ENCODE results near the gene CTNNA1. TPM values are rescaled to one million over a fixed set of nuclear protein-coding genes. Genes with fewer than 3 reads are reported as not detected.
"Not testable (repeated sequence)": the region's sequence is repeated elsewhere in the genome, so short reads cannot be mapped to it uniquely, and the experiment has no call there.

The CTNNA1 gene
- total RNA-seq, 2 experiments from 2014 or later = 58.1 to 69.7 TPM

DNA sequence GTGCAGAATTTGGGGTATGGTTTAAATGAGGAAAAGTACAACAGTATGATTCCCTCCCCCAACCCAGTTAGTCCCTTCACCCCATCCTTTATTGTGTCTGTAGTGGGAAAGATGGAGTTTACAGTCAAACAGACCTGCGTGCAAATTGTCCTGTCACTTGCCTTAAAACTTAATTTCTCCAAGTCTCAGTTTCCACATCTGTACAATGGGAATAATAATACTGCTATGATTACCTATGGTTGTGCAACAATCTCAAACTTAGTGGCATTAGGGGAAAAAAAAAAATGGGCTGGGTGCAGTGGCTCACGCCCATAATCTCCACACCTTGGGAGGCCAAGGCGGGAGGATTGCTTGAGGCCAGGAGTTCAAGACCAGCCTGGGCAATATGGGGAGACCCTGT is 35.8 kb upstream of the CTNNA1 start:
- Mint-ChIP-seq H3K4me1 (no peaks in the 10 kb centered on the region), H3K4me3 (no peak overlapping the region), H3K36me3 (no peaks in the 10 kb centered on the region), H3K27ac (no peak overlapping the region), H3K9me3 (no peaks in the 10 kb centered on the region), H3K27me3 (peaks cover 67% of the 10 kb centered on the region)
- no peak for DNase-seq

- H3K9me3 Mint-ChIP-seq = no peaks in the 10 kb centered on the region
Observed at GRCh38 chr5:138719811-138720210, 33.4 kb upstream of the CTNNA1 start.

DNA sequence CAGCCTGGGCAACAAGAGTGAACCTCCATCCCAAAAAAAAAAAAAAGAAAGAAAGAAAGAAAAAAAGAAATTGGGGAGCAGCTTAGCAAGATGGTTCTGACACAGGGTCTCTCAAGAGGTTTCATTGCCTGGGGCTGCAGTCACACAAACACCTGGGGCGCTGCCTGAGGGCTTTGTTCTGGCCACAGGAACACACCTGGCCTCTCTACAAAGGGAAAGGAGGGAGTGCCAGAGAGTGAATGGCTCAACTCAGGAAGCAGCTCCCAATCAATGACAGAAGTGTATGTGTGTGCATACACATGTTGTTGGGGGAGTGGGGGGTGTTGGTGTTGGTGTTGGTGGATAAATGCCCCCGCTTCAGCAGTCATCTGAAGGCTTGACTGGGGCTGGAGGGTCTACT is 32.4 kb upstream of the CTNNA1 start:
- Mint-ChIP-seq H3K9me3 (no peaks in the 10 kb centered on the region), H3K27ac (no peak overlapping the region), H3K27me3 (peaks cover 74% of the 10 kb centered on the region), H3K4me1 (peaks cover 5% of the 10 kb centered on the region), H3K4me3 (no peak overlapping the region), H3K36me3 (no peaks in the 10 kb centered on the region)
- no peak for DNase-seq

More at GRCh38 chr5:138719811-138720210, 33.4 kb upstream of the CTNNA1 start:
- no peak for DNase-seq
- no peak overlapping the region for H3K27ac Mint-ChIP-seq
- H3K36me3 Mint-ChIP-seq = no peaks in the 10 kb centered on the region
- H3K4me3 Mint-ChIP-seq = no peak overlapping the region
- peaks cover 68% of the 10 kb centered on the region for H3K27me3 Mint-ChIP-seq
- no peaks in the 10 kb centered on the region for H3K4me1 Mint-ChIP-seq

DNA sequence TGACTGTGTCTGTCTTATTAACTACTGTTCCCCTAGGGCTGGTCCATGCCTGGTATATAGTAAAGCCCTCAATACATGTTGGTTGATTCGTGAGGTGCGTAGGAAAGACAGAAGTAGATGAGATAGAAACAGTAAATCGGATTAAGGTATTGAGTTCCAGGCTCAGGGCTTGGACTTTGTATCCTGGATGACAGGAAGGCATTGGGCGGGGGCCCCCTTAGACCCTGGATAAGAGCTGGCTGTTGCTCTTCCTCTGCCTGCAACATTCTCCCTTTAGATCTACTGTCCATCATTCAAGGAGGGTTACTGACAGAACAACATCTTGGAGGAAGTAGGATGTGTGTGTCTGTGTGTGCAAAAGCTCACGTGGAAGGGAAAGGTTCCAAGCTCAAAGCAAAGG is 31.2 kb upstream of the CTNNA1 start:
- H3K4me3 Mint-ChIP-seq = no peak overlapping the region
- no peak for DNase-seq
- peaks cover 74% of the 10 kb centered on the region for H3K27me3 Mint-ChIP-seq
- H3K9me3 Mint-ChIP-seq = no peaks in the 10 kb centered on the region
- H3K36me3 Mint-ChIP-seq = no peaks in the 10 kb centered on the region
- H3K27ac Mint-ChIP-seq = no peak overlapping the region
- peaks cover 15% of the 10 kb centered on the region for H3K4me1 Mint-ChIP-seq

GRCh38 chr5:138722544-138723177 is 30.6 kb upstream of the CTNNA1 start:
- peaks cover 22% of the 10 kb centered on the region for H3K4me1 Mint-ChIP-seq
- H3K36me3 Mint-ChIP-seq = no peaks in the 10 kb centered on the region
- DNase-seq = no peak
- H3K27me3 Mint-ChIP-seq = peaks cover 74% of the 10 kb centered on the region
- H3K27ac Mint-ChIP-seq = no peak overlapping the region
- no peak overlapping the region for H3K4me3 Mint-ChIP-seq
- no peaks in the 10 kb centered on the region for H3K9me3 Mint-ChIP-seq

DNA sequence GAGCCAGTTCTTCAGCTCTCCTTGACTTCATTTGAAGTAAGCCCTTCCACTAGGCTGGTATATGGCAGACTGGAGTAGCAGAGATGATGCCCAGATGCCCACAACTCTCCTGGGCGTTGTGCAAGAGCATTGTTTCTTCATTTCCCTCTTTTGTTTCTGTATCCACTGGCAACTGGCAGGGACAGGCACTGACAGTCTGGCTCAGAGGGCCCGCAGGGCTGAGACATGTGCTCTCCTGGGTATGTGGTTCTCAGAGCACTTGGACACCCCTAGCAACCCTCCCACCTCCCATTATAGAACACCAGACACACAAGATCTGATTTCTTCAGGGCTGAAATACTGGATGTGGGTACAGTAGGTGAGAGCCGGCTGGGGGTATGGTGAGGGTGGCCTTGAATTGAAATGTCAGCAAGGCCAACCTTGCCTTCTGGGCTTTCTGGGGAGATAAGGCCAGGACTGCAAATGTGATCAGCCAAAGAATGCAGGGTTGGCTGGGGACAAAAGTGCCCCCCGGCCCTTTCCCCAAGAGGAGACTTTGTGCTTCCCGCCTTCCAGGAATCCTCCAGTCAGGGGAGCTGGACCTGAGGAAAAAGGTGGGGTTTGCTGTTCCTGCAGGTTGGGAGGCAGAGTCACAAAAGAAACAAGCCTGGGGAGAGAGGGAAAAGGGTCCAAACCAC is 28.6 kb upstream of the CTNNA1 start:
- H3K4me3 Mint-ChIP-seq = no peak overlapping the region
- H3K4me1 Mint-ChIP-seq = peaks cover 22% of the 10 kb centered on the region
- H3K9me3 Mint-ChIP-seq = no peaks in the 10 kb centered on the region
- H3K27me3 Mint-ChIP-seq = peaks cover 88% of the 10 kb centered on the region
- no peaks in the 10 kb centered on the region for H3K36me3 Mint-ChIP-seq
- no peak overlapping the region for H3K27ac Mint-ChIP-seq
- DNase-seq = no peak

GRCh38 chr5:138725153-138725817 is 27.9 kb upstream of the CTNNA1 start:
- Mint-ChIP-seq H3K4me3 (no peak overlapping the region), H3K9me3 (no peaks in the 10 kb centered on the region), H3K4me1 (peaks cover 22% of the 10 kb centered on the region), H3K36me3 (no peaks in the 10 kb centered on the region), H3K27ac (no peak overlapping the region), H3K27me3 (peaks cover 87% of the 10 kb centered on the region)
- no peak for DNase-seq

DNA sequence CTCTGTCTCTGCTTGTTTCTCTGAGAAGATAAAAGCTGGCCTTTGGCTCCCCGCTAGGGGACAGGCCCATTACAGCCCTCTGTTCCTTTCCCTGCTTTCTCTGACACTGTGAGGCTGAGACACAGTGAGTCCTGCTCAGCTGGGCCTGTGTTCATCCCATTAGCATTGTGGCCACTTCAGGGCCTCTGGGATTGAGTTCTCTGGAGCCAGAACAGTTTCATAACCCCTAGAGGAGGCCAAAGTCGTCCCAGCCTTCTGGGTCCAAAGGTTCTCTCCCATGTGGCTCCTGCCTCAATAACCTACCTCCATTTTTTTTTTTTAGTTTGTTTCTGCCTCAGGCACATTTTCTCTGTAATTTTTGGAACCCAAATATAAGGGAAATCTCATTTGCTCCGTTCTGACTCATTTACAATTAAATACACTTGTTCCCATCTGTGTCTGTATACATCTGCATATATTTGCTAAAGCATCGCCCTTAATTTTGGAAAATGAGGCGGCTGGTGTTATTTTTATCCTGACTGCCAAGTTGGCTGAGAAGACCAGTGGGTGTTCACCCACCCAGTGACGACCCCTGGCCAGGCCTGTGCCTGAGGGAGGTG is 27.3 kb upstream of the CTNNA1 start:
- no peak for DNase-seq
- no peaks in the 10 kb centered on the region for H3K9me3 Mint-ChIP-seq
- peaks cover 22% of the 10 kb centered on the region for H3K4me1 Mint-ChIP-seq
- no peak overlapping the region for H3K4me3 Mint-ChIP-seq
- no peaks in the 10 kb centered on the region for H3K36me3 Mint-ChIP-seq
- peaks cover 85% of the 10 kb centered on the region for H3K27me3 Mint-ChIP-seq
- H3K27ac Mint-ChIP-seq = no peak overlapping the region

DNA sequence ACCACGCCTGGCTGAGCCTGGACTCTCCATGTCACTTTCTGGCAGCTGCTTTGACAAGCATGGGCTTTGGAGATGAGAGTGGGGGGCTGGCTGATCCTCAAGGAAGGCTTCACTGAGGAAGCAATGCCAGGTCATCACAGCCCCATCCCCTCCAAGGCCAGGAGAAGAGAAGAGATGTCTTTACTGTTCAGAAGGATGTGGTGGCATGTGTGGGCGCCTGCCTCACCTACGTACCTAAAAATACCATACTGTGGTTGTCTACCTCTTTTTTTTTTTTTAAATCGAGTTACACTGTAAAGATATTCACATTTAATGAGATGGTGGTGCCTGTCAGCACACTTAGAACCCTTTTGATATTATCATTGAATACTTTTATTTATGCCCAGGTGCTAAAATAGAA is 26.4 kb upstream of the CTNNA1 start:
- DNase-seq = no peak
- Mint-ChIP-seq H3K27me3 (peaks cover 76% of the 10 kb centered on the region), H3K27ac (no peak overlapping the region), H3K36me3 (no peaks in the 10 kb centered on the region), H3K4me1 (peaks cover 22% of the 10 kb centered on the region), H3K4me3 (no peak overlapping the region), H3K9me3 (no peaks in the 10 kb centered on the region)

- not testable (repeated sequence) for H3K9me3 Mint-ChIP-seq, H3K36me3 Mint-ChIP-seq, H3K27ac Mint-ChIP-seq, DNase-seq, H3K4me3 Mint-ChIP-seq
- H3K4me1 Mint-ChIP-seq = peaks cover 21% of the 10 kb centered on the region
- H3K27me3 Mint-ChIP-seq = peaks cover 56% of the 10 kb centered on the region
Observed at GRCh38 chr5:138730496-138730895, 22.7 kb upstream of the CTNNA1 start.

DNA sequence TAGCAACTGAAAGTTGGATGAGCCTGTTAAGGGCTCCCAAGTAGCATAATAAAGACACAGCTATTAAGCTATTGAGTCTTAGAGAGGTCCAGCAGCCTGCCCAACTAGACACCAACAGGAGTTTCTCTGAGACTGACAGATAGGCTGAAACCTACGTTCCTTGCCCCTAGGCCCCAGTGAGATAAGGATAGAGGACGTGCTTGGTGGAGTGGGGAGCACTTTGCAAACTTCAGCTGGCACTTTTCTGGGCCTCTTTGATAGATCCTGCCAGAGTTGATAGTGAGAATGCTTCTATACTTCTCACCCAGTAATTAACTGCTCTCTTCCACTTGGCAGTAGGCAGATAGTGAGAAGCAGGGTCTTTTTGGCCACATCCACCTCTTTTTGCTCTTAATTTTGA is 20.8 kb upstream of the CTNNA1 start:
- Mint-ChIP-seq H3K27me3 (peaks cover 43% of the 10 kb centered on the region), H3K27ac (no peak overlapping the region), H3K4me1 (peaks cover 2% of the 10 kb centered on the region), H3K9me3 (no peaks in the 10 kb centered on the region), H3K4me3 (no peak overlapping the region), H3K36me3 (no peaks in the 10 kb centered on the region)
- no peak for DNase-seq

GRCh38 chr5:138732933-138733332 is 20.3 kb upstream of the CTNNA1 start:
- Mint-ChIP-seq H3K27me3 (peaks cover 41% of the 10 kb centered on the region), H3K36me3 (no peaks in the 10 kb centered on the region), H3K9me3 (no peaks in the 10 kb centered on the region), H3K27ac (no peak overlapping the region), H3K4me1 (no peaks in the 10 kb centered on the region), H3K4me3 (no peak overlapping the region)
- no peak for DNase-seq

- Mint-ChIP-seq H3K27ac (no peak overlapping the region), H3K4me1 (peaks cover 4% of the 10 kb centered on the region), H3K36me3 (no peaks in the 10 kb centered on the region), H3K27me3 (peaks cover 39% of the 10 kb centered on the region), H3K9me3 (no peaks in the 10 kb centered on the region), H3K4me3 (no peak overlapping the region)
- no peak for DNase-seq
Observed at GRCh38 chr5:138733509-138733908, 19.7 kb upstream of the CTNNA1 start.

- Mint-ChIP-seq H3K4me1 (peaks cover 15% of the 10 kb centered on the region), H3K36me3 (no peaks in the 10 kb centered on the region), H3K27ac (no peak overlapping the region), H3K9me3 (peaks cover 2% of the 10 kb centered on the region), H3K4me3 (no peak overlapping the region), H3K27me3 (peaks cover 30% of the 10 kb centered on the region)
- no peak for DNase-seq
Observed at GRCh38 chr5:138736293-138736692, 16.9 kb upstream of the CTNNA1 start.

- H3K27ac Mint-ChIP-seq = no peak overlapping the region
- peaks cover 36% of the 10 kb centered on the region for H3K27me3 Mint-ChIP-seq
- no peak for DNase-seq
- H3K9me3 Mint-ChIP-seq = peaks cover 2% of the 10 kb centered on the region
- no peak overlapping the region for H3K4me3 Mint-ChIP-seq
- no peaks in the 10 kb centered on the region for H3K36me3 Mint-ChIP-seq
- H3K4me1 Mint-ChIP-seq = peaks cover 22% of the 10 kb centered on the region
Observed at GRCh38 chr5:138737494-138738265, 15.5 kb upstream of the CTNNA1 start.

All from activated naive CD8-positive, alpha-beta T cell treated with anti-CD3 and anti-CD28 coated beads for 36 hours (primary cell).